HEK293 (cell line): ENCODE measurements around the gene KIZ.

Source experiments
- CTCF ChIA-PET: fragments of 350-600 bp; formaldehyde crosslinking; extraction: SDS; loops from one replicate; lab custom pipeline; 2021; ENCODE audit warnings: antibody characterized with exemption; lab: Yijun Ruan, JAX
- POLR2A ChIA-PET: fragments of 300-600 bp; formaldehyde crosslinking; extraction: SDS; loops from one replicate; lab custom pipeline; 2020; ENCODE audit warnings: antibody characterized with exemption, inconsistent platforms; lab: Yijun Ruan, JAX
- H3K27ac ChIP-seq: fragments of 200-500 bp; sonication (Bioruptor generic); 2 replicates; pipeline ENCODE4 v1.5.1; 2014; ENCODE audit warnings: low read depth, low read length, control low read depth, inconsistent platforms; ENCODE audit errors: extremely low read depth
- H3K36me3 ChIP-seq, 2 experiments: fragments of 200-500 bp in 1 of 2; sonication (Bioruptor generic) in 1 of 2; 1 replicate in 1 of 2; 2 replicates in 1 of 2; pipeline ENCODE4 v1.5.1; 2014 to 2017; ENCODE audit warnings: inconsistent platforms in 2 of 2, low read length in 2 of 2; ENCODE audit not compliant: control insufficient read depth in 2 of 2, insufficient read depth in 1 of 2
- H3K4me1 ChIP-seq: fragments of 200-500 bp; sonication (Bioruptor generic); 2 replicates; pipeline ENCODE4 v1.5.1; 2014; ENCODE audit warnings: mild to moderate bottlenecking, low read length, inconsistent platforms; ENCODE audit not compliant: control insufficient read depth, insufficient read depth
- H3K4me3 ChIP-seq: 2 replicates; pipeline ENCODE4 v1.5.1; 2011; ENCODE audit warnings: low read depth, mild to moderate bottlenecking, control low read depth, low read length, moderate library complexity
- H3K9me3 ChIP-seq: fragments of 200-500 bp; sonication (Bioruptor generic); 2 replicates; pipeline ENCODE4 v1.5.1; 2014; ENCODE audit warnings: low read depth, low read length, inconsistent platforms; ENCODE audit not compliant: control insufficient read depth, insufficient read depth
- GLIS1 ChIP-seq: fragments of 450-650 bp; formaldehyde crosslinking; IDR thresholded peaks from 2 replicates; pipeline ENCODE4 v1.5.1; 2016; ENCODE audit warnings: missing biosample characterization, missing genetic modification characterization
- KLF10 ChIP-seq: fragments of 450-650 bp; IDR thresholded peaks from 2 replicates; pipeline ENCODE4 v1.5.1; 2018; ENCODE audit warnings: missing biosample characterization, mild to moderate bottlenecking, missing genetic modification characterization
- KLF17 ChIP-seq: fragments of 450-650 bp; formaldehyde crosslinking; IDR thresholded peaks from 2 replicates; pipeline ENCODE4 v1.5.1; 2016; ENCODE audit warnings: missing biosample characterization, missing genetic modification characterization
- MEIS1 ChIP-seq: sonication (generic); formaldehyde crosslinking; IDR thresholded peaks from 2 replicates; pipeline ENCODE4 v1.8.1; 2022; ENCODE audit warnings: missing genetic modification reagents, mild to moderate bottlenecking, borderline replicate concordance
- PATZ1 ChIP-seq: fragments of 450-650 bp; formaldehyde crosslinking; IDR thresholded peaks from 2 replicates; pipeline ENCODE4 v1.5.1; 2016; ENCODE audit warnings: missing biosample characterization, missing genetic modification characterization
- PRDM4 ChIP-seq: fragments of 450-650 bp; formaldehyde crosslinking; IDR thresholded peaks from 2 replicates; pipeline ENCODE4 v1.5.1; 2017; ENCODE audit warnings: missing biosample characterization, missing genetic modification characterization
- SCRT2 ChIP-seq: fragments of 450-650 bp; formaldehyde crosslinking; IDR thresholded peaks from 2 replicates; pipeline ENCODE4 v1.5.1; 2016; ENCODE audit warnings: missing biosample characterization, missing genetic modification characterization
- SP3 ChIP-seq: fragments of 450-650 bp; formaldehyde crosslinking; IDR thresholded peaks from 2 replicates; pipeline ENCODE4 v1.5.1; 2016; ENCODE audit warnings: missing biosample characterization, missing genetic modification characterization
- SP7 ChIP-seq: fragments of 450-650 bp; formaldehyde crosslinking; IDR thresholded peaks from 2 replicates; pipeline ENCODE4 v1.5.1; 2016; ENCODE audit warnings: missing biosample characterization, missing genetic modification characterization
- ZEB2 ChIP-seq: fragments of 450-650 bp; formaldehyde crosslinking; IDR thresholded peaks from 2 replicates; pipeline ENCODE4 v1.5.1; 2016; ENCODE audit warnings: missing biosample characterization, missing genetic modification characterization
- ZFP3 ChIP-seq: fragments of 450-650 bp; formaldehyde crosslinking; IDR thresholded peaks from 2 replicates; pipeline ENCODE4 v1.5.1; 2016; ENCODE audit warnings: low read depth, missing biosample characterization, missing genetic modification characterization
- ZFP37 ChIP-seq: fragments of 450-650 bp; formaldehyde crosslinking; IDR thresholded peaks from 2 replicates; pipeline ENCODE4 v1.5.1; 2016; ENCODE audit warnings: missing biosample characterization, missing genetic modification characterization
- ZNF114 ChIP-seq: fragments of 450-650 bp; formaldehyde crosslinking; IDR thresholded peaks from 2 replicates; pipeline ENCODE4 v1.5.0; 2017; ENCODE audit warnings: missing biosample characterization, missing genetic modification characterization
- ZNF133 ChIP-seq: fragments of 450-650 bp; formaldehyde crosslinking; IDR thresholded peaks from 2 replicates; pipeline ENCODE4 v1.5.1; 2016; ENCODE audit warnings: missing biosample characterization, missing genetic modification characterization
- ZNF140 ChIP-seq: fragments of 450-650 bp; formaldehyde crosslinking; IDR thresholded peaks from 2 replicates; pipeline ENCODE4 v1.5.1; 2016; ENCODE audit warnings: missing biosample characterization, missing genetic modification characterization
- ZNF16 ChIP-seq: fragments of 450-650 bp; formaldehyde crosslinking; IDR thresholded peaks from 2 replicates; pipeline ENCODE4 v1.5.1; 2016; ENCODE audit warnings: low read depth, missing biosample characterization, missing genetic modification characterization
- ZNF2 ChIP-seq: fragments of 450-650 bp; formaldehyde crosslinking; IDR thresholded peaks from 2 replicates; pipeline ENCODE4 v1.5.1; 2016; ENCODE audit warnings: missing biosample characterization, missing genetic modification characterization
- ZNF202 ChIP-seq: fragments of 450-650 bp; formaldehyde crosslinking; IDR thresholded peaks from 2 replicates; pipeline ENCODE4 v1.5.1; 2016; ENCODE audit warnings: missing biosample characterization, missing genetic modification characterization, borderline replicate concordance
- ZNF280C ChIP-seq: fragments of 450-650 bp; formaldehyde crosslinking; IDR thresholded peaks from 2 replicates; pipeline ENCODE4 v1.5.1; 2016; ENCODE audit warnings: missing biosample characterization, missing genetic modification characterization
- ZNF404 ChIP-seq: fragments of 450-650 bp; formaldehyde crosslinking; IDR thresholded peaks from 2 replicates; pipeline ENCODE4 v1.5.1; 2017; ENCODE audit warnings: missing biosample characterization, missing genetic modification characterization
- ZNF449 ChIP-seq: fragments of 450-650 bp; formaldehyde crosslinking; IDR thresholded peaks from 2 replicates; pipeline ENCODE4 v1.5.1; 2017; ENCODE audit warnings: missing biosample characterization, mild to moderate bottlenecking, missing genetic modification characterization, moderate library complexity
- ZNF488 ChIP-seq: fragments of 450-650 bp; formaldehyde crosslinking; IDR thresholded peaks from 2 replicates; pipeline ENCODE4 v1.5.1; 2016; ENCODE audit warnings: missing biosample characterization, missing genetic modification characterization
- ZNF544 ChIP-seq: fragments of 450-650 bp; formaldehyde crosslinking; IDR thresholded peaks from 2 replicates; pipeline ENCODE4 v1.5.0; 2017; ENCODE audit warnings: missing biosample characterization, missing genetic modification characterization
- ZNF596 ChIP-seq: fragments of 450-650 bp; IDR thresholded peaks from 2 replicates; pipeline ENCODE4 v1.5.0; 2018; ENCODE audit warnings: missing biosample characterization, mild to moderate bottlenecking, missing genetic modification characterization, moderate library complexity
- ZNF610 ChIP-seq: fragments of 450-650 bp; formaldehyde crosslinking; IDR thresholded peaks from 2 replicates; pipeline ENCODE4 v1.5.1; 2016; ENCODE audit warnings: missing biosample characterization, missing genetic modification characterization, borderline replicate concordance
- ZNF626 ChIP-seq: fragments of 450-650 bp; sonication (Bioruptor Pico); formaldehyde crosslinking; IDR thresholded peaks from 2 replicates; pipeline ENCODE4 v1.5.1; 2018; ENCODE audit warnings: missing biosample characterization, missing genetic modification characterization, inconsistent platforms
- ZNF791 ChIP-seq: fragments of 450-650 bp; formaldehyde crosslinking; IDR thresholded peaks from 2 replicates; pipeline ENCODE4 v1.5.1; 2016; ENCODE audit warnings: missing biosample characterization, missing genetic modification characterization
- ZNF837 ChIP-seq: fragments of 450-650 bp; formaldehyde crosslinking; IDR thresholded peaks from 2 replicates; pipeline ENCODE4 v1.5.1; 2016; ENCODE audit warnings: missing biosample characterization, missing genetic modification characterization

KIZ gene

GRCh38 chr20:21090721-21091120 is 35.2 kb upstream of the KIZ start:
- POLR2A ChIA-PET = no interaction called here
- Histone ChIP-seq H3K4me3 (no peak overlapping the region), H3K4me1 (peaks cover 19% of the 10 kb centered on the region), H3K9me3 (no peaks in the 10 kb centered on the region), H3K36me3 (no peaks in the 10 kb centered on the region), H3K27ac (peak overlapping the region; percentile 17; the same call in 1 of the 2 replicates)
- CTCF ChIA-PET = no interaction called here
- TF ChIP-seq SP3 (tag by site-specific recombination) = no peak
- TF ChIP-seq SCRT2 (tag by site-specific recombination) = peak; percentile 46; the same call in 1 of the 2 replicates
- TF ChIP-seq ZNF626 (tag by site-specific recombination) = no peak
- no peak for TF ChIP-seq ZNF404 (tag by site-specific recombination)
- TF ChIP-seq ZNF2 = no peak
- TF ChIP-seq ZFP37 (tag by site-specific recombination) = no peak
- TF ChIP-seq ZNF544 (tag by site-specific recombination) = no peak
- no peak for TF ChIP-seq ZEB2 (tag by site-specific recombination)
- TF ChIP-seq ZNF16 (tag by site-specific recombination) = no peak
- TF ChIP-seq MEIS1 (CRISPR knock-in tag) = no peak
- no peak for TF ChIP-seq ZFP3 (tag by site-specific recombination)
- no peak for TF ChIP-seq ZNF449 (tag by site-specific recombination)
- TF ChIP-seq PRDM4 (tag by site-specific recombination) = no peak
- no peak for TF ChIP-seq ZNF140 (tag by site-specific recombination)
- no peak for TF ChIP-seq GLIS1 (tag by site-specific recombination)
- no peak for TF ChIP-seq ZNF488 (tag by site-specific recombination)
- TF ChIP-seq PATZ1 (tag by site-specific recombination) = no peak
- no peak for TF ChIP-seq ZNF114
- TF ChIP-seq ZNF133 (tag by site-specific recombination) = peak; percentile 62
- peak; percentile 100 for TF ChIP-seq SP7 (tag by site-specific recombination)
- no peak for TF ChIP-seq KLF17 (tag by site-specific recombination)
- TF ChIP-seq ZNF280C = no peak
- no peak for TF ChIP-seq KLF10 (tag by site-specific recombination)
- TF ChIP-seq ZNF610 (tag by site-specific recombination) = no peak
- no peak for TF ChIP-seq ZNF791 (tag by site-specific recombination)
- no peak for TF ChIP-seq ZNF837 (tag by site-specific recombination)
- TF ChIP-seq ZNF202 (tag by site-specific recombination) = no peak
- TF ChIP-seq ZNF596 (tag by site-specific recombination) = no peak
